ENCODE measurements around the gene ROMO1.

DNA sequence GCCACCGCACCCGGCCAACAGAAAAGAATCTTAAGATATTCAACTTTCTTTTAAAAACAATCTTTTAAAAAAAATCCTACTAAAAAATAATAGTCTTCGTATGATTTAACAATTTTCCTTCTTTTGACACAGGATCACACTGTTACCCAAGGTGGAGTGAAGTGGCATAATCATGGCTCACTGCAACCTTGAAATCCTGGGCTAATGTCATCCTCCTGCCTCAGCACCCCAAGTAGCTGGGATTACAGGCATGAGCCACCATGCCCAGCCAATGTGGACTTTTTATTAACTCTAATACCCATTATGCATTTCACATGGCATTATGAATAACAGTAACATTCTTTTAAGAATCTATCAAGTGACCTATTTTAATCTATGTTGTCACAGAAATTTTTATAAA, 22.0 kb downstream of the ROMO1 start:
- TF ChIP-seq, protein P1, sequence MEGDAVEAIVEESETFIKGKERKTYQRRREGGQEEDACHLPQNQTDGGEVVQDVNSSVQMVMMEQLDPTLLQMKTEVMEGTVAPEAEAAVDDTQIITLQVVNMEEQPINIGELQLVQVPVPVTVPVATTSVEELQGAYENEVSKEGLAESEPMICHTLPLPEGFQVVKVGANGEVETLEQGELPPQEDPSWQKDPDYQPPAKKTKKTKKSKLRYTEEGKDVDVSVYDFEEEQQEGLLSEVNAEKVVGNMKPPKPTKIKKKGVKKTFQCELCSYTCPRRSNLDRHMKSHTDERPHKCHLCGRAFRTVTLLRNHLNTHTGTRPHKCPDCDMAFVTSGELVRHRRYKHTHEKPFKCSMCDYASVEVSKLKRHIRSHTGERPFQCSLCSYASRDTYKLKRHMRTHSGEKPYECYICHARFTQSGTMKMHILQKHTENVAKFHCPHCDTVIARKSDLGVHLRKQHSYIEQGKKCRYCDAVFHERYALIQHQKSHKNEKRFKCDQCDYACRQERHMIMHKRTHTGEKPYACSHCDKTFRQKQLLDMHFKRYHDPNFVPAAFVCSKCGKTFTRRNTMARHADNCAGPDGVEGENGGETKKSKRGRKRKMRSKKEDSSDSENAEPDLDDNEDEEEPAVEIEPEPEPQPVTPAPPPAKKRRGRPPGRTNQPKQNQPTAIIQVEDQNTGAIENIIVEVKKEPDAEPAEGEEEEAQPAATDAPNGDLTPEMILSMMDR (IDR thresholded peaks at IDR 0.05): no peak
- TF ChIP-seq HOXA7 (CRISPR knock-in tag; IDR thresholded peaks at IDR 0.05) (no peak), JUN (IDR thresholded peaks at IDR 0.05) (0 out of 5 replicates have a peak, but pooled peaks of 1 of the 2 experiments have one; percentile 19), EP300 (IDR thresholded peaks at IDR 0.05) (no peak)
- TF ChIP-seq, protein P2, sequence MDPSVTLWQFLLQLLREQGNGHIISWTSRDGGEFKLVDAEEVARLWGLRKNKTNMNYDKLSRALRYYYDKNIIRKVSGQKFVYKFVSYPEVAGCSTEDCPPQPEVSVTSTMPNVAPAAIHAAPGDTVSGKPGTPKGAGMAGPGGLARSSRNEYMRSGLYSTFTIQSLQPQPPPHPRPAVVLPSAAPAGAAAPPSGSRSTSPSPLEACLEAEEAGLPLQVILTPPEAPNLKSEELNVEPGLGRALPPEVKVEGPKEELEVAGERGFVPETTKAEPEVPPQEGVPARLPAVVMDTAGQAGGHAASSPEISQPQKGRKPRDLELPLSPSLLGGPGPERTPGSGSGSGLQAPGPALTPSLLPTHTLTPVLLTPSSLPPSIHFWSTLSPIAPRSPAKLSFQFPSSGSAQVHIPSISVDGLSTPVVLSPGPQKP (IDR thresholded peaks at IDR 0.05; ENCODE audit: low read depth, low read length): no peak
- TF ChIP-seq, protein P3, sequence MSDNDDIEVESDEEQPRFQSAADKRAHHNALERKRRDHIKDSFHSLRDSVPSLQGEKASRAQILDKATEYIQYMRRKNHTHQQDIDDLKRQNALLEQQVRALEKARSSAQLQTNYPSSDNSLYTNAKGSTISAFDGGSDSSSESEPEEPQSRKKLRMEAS (IDR thresholded peaks at IDR 0.05): no peak

Data from A549 (cell line).